ENCODE data around the gene P3H1.
"Not testable (repeated sequence)": the region's sequence is repeated elsewhere in the genome, so short reads cannot be mapped to it uniquely, and the experiment has no call there.

P3H1 gene, protein sequence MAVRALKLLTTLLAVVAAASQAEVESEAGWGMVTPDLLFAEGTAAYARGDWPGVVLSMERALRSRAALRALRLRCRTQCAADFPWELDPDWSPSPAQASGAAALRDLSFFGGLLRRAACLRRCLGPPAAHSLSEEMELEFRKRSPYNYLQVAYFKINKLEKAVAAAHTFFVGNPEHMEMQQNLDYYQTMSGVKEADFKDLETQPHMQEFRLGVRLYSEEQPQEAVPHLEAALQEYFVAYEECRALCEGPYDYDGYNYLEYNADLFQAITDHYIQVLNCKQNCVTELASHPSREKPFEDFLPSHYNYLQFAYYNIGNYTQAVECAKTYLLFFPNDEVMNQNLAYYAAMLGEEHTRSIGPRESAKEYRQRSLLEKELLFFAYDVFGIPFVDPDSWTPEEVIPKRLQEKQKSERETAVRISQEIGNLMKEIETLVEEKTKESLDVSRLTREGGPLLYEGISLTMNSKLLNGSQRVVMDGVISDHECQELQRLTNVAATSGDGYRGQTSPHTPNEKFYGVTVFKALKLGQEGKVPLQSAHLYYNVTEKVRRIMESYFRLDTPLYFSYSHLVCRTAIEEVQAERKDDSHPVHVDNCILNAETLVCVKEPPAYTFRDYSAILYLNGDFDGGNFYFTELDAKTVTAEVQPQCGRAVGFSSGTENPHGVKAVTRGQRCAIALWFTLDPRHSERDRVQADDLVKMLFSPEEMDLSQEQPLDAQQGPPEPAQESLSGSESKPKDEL

GRCh38 chr1:42766741-42767509, at the start of gene P3H1, which contains the start of gene C1orf50:
P3H1 (minus strand) TSS chr1:42767028; CDS start chr1:42766971, 57 bp downstream.
C1orf50 (plus strand) TSS chr1:42767249; CDS start chr1:42767312, 63 bp downstream.
- DNase-seq (ENCODE audit: insufficient read length, low spot score) (peak; percentile 88), FAIRE-seq (peak; percentile 96)

GRCh38 chr1:42815941-42816584, 49.2 kb upstream of the P3H1 start:
- no peak for FAIRE-seq
- DNase-seq (ENCODE audit: insufficient read length, low spot score), result no peak

DNA sequence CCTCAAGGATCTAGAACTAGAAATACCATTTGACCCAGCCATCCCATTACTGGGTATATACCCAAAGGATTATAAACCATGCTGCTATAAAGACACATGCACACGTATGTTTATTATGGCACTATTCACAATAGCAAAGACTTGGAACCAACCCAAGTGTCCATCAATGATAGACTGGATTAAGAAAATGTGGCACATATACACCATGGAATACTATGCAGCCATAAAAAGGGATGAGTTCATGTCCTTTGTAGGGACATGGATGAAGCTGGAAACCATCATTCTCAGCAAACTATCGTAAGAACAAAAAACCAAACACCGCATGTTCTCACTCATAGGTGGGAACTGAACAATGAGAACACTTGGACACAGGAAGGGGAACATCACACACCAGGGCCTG, 48.0 kb upstream of the P3H1 start:
- not testable (repeated sequence) for FAIRE-seq; DNase-seq (ENCODE audit: insufficient read length, low spot score)

GRCh38 chr1:42807056-42807668, 40.3 kb upstream of the P3H1 start:
- DNase-seq (ENCODE audit: insufficient read length, low spot score) (no peak), FAIRE-seq (no peak)

- no peak for DNase-seq (ENCODE audit: insufficient read length, low spot score)
- FAIRE-seq, result no peak
Measured at GRCh38 chr1:42806593-42806992, 39.8 kb upstream of the P3H1 start.

DNA sequence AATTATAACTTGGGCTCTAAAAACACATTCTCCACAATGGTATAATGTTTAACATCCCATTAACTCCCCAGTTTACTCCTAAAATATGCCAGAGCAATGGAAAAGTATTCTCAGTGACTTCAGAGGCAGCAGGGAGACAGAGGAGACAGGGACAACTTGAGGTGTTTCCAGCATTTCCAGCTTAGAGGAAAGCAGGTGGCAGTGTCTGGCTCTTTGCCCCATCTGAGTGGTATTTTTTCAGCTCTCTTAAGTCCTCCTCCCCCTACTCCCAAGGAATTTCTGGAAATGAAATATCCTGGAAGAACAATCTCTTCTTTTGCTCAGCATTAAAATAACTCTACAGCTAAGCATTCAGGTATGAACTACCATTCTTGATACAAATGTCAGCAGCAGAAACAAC, 39.3 kb upstream of the P3H1 start:
- FAIRE-seq (no peak), DNase-seq (ENCODE audit: insufficient read length, low spot score) (no peak)

GRCh38 chr1:42801832-42802473, 35.1 kb upstream of the P3H1 start:
- FAIRE-seq, result no peak
- no peak for DNase-seq (ENCODE audit: insufficient read length, low spot score)

DNA sequence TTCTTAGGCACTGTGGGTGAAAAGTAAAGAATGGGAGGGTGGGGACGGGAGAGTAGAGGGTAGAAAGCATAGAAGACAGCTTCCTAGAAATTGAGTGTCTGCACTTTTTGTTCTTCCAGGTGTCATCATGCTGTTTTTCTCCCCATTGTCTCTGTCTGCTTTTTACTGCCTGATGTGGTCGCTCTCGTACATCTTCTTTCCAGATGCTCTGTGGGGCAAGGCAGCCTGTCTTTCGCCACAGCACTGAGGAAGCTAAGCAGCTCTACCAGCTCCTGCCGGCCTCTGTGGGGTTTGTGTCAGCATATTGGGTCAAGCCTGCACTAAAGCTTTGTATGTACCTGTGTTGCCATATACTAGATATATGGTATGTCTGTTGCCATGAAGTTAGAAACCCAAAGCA, 31.2 kb upstream of the P3H1 start:
- no peak for FAIRE-seq
- DNase-seq (ENCODE audit: insufficient read length, low spot score), result no peak

- DNase-seq (ENCODE audit: insufficient read length, low spot score), result no peak
- no peak for FAIRE-seq
Measured at GRCh38 chr1:42797414-42797813, 30.6 kb upstream of the P3H1 start.

GRCh38 chr1:42793824-42794223, 27.0 kb upstream of the P3H1 start:
- FAIRE-seq (no peak), DNase-seq (ENCODE audit: insufficient read length, low spot score) (no peak)

DNA sequence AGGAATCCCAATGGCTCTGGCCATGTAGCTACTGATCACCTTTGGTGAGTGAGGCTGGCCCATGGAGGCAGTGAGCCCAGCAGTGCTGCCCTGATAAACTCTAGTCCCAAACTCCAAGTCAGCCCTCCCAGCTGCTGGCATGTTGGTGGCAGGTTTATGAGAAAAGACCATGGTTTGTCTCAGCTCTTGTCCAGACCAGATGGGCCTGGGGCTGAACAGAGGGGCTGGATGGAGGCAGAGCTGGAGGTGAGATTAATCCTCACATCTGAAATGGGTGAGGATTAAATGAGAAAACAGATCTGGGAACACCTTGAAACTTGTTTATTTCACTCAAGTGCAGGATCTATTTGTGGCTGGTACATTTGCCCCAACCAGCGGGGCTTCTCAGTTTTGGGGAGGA, 21.2 kb upstream of the P3H1 start:
- no peak for DNase-seq (ENCODE audit: insufficient read length, low spot score)
- no peak for FAIRE-seq

DNA sequence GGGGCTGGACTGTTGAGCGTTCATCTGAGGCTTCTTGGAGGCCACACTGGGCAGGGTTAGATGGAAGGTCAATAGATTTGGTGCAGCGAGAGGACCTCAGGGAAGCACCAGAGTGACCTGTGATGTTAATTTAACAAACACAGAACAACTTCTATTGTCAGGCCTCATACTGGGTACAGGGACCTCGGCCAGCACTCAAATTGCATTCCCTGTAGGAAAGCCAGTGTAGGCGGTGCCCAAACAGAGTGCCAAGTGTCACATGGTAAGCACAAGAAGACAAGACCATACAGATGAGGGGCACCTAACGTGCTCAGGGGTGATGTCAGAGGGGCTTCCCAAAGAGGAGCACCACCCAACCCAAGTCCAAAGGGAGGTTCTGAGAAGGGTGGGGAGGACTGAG, 19.3 kb upstream of the P3H1 start:
- no peak for DNase-seq (ENCODE audit: insufficient read length, low spot score)
- FAIRE-seq, result no peak

GRCh38 chr1:42784946-42785693, 18.3 kb upstream of the P3H1 start, which contains the start of gene TMEM269:
TMEM269 (plus strand) TSS chr1:42784991; CDS start chr1:42789894, 4,903 bp downstream.
- FAIRE-seq, result no peak

DNA sequence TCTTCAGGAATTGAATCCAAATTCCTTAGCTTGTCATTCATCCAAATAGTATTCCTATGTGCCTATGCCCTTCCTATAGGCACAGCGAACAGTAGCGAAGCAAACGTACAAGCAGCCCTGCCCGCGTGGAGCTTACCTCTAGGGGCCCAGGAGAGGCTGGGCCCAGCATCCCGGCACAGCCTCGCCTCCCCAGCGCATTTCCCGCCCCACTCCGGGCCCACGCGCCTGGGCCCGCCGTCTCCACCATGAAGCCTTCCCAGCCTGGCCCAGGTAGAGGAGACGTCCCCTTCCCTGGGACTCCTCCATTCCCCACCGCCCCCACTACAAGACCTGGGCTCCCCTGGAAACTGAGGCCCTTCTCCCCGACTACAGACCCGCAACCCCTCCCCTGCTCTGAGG, 17.7 kb upstream of the P3H1 start:
- no peak for DNase-seq (ENCODE audit: insufficient read length, low spot score)
- FAIRE-seq, result no peak

More at GRCh38 chr1:42784946-42785693, 18.3 kb upstream of the P3H1 start, which contains the start of gene TMEM269:
- DNase-seq (ENCODE audit: insufficient read length, low spot score), result peak; percentile 30

GRCh38 chr1:42783092-42783491, 16.3 kb upstream of the P3H1 start:
- FAIRE-seq (no peak), DNase-seq (ENCODE audit: insufficient read length, low spot score) (no peak)

- no peak for DNase-seq (ENCODE audit: insufficient read length, low spot score)
- no peak for FAIRE-seq
Measured at GRCh38 chr1:42780176-42780575, 13.3 kb upstream of the P3H1 start.

DNA sequence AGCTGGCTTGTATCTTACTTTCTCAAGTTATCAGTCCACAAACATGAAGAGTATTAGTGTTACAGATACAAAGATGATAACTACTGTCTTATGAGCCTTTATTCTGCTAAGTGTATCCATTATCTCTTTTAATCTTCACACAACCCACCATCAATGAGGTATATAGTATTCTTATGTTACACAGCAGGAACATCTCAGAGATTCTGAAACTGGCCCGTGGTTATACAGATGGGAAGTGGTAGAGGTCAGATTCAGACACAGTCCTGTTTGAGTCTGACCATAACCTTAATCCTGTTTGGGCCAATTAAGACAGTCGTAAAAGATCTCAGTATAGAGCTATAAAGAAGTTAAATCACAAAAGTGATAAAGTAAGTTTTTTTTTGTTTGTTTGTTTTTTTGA, 12.9 kb upstream of the P3H1 start:
- DNase-seq (ENCODE audit: insufficient read length, low spot score), result no peak

GRCh38 chr1:42777852-42778251, 11.0 kb upstream of the P3H1 start:
- DNase-seq (ENCODE audit: insufficient read length, low spot score) (peak; percentile 30), FAIRE-seq (no peak)

More for the DNA sequence above, 12.9 kb upstream of the P3H1 start:
- peak; percentile 76 for FAIRE-seq

DNA sequence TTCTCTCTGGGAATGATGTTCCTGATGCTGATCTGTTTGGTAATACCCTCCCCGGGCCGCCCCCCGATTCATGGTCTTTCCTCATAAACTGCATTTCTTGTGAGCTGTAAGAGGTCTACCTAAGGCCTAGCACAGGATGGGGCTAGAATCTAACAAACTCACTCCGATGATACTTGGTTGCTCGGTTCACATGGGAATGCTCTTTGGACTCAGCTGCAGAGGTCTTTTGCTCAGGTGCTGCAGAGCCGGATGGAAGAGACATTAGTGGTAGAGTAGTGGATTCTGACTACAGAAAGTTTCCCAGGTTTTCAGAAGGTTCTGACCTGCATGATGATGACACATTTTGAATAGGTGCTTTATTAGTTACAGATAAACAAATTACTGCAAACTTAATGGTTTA, 9.7 kb upstream of the P3H1 start:
- FAIRE-seq (no peak), DNase-seq (ENCODE audit: insufficient read length, low spot score) (no peak)
